PFSK-1 (cell line): ENCODE data around the gene PCBD1.

Source experiments
- POLR2AphosphoS5 ChIP-seq: IDR thresholded peaks from 2 replicates; pipeline ENCODE4 v1.6.1; 2012; ENCODE audit warnings: low read depth, mild to moderate bottlenecking, control low read depth, low read length, moderate library complexity
- REST ChIP-seq, 2 experiments: IDR thresholded peaks; 2 replicates each; pipeline versions ENCODE4 v1.6.1 to v1.8.0; 2011 to 2012; ENCODE audit warnings: low read depth in 2 of 2, low read length in 2 of 2, control low read depth in 1 of 2, inconsistent platforms in 1 of 2, mild to moderate bottlenecking in 1 of 2, moderate library complexity in 1 of 2; ENCODE audit not compliant: insufficient read depth in 1 of 2

GRCh38 chr10:70846795-70847194 lies 41.6 kb downstream of the PCBD1 start:
- TF ChIP-seq POLR2AphosphoS5 (no peak), REST (IDR thresholded peaks at IDR 0.05; ENCODE audit: insufficient read depth in 1 of 2, low read depth in 2 of 2, low read length in 2 of 2) (no peak)
